Measurements from ENCODE around the gene PUM1.

- TF ChIP-seq CTCF (IDR thresholded peaks at IDR 0.05; ENCODE audit: poor library complexity): no peak
- no peak for TF ChIP-seq EZH2 (IDR thresholded peaks at IDR 0.05; ENCODE audit: borderline replicate concordance)
Observed at GRCh38 chr1:30981172-30981571, 84.3 kb downstream of the PUM1 start.
